GM23338 (cell line): Measurements from ENCODE around the gene FRYL. TPM values are rescaled to one million over a fixed set of nuclear protein-coding genes. Genes with fewer than 3 reads are reported as not detected.

Experiments used
- ATAC-seq: fragments of 200-7000 bp; cut with Tn5 transposase; 3 replicates; pipeline ENCODE4 v1.9.1; 2020
- DNase-seq: peaks from one replicate; pipeline ENCODE4 v3.0.0-alpha.2; 2015; ENCODE audit warnings: low spot score
- H2AFZ ChIP-seq: fragments of 200-600 bp; sonication (generic); 2 replicates; pipeline ENCODE4 v1.8.0; 2016; ENCODE audit warnings: antibody characterized with exemption, mild to moderate bottlenecking, moderate library complexity
- H3F3A ChIP-seq: fragments of 200-600 bp; sonication (generic); replicated peaks from 2 replicates; pipeline ENCODE4 v1.8.0; 2017; ENCODE audit warnings: antibody characterized with exemption, mixed run types, low read depth
- H3K27ac ChIP-seq: fragments of 200-600 bp; sonication (generic); 2 replicates; pipeline ENCODE4 v1.6.1; 2016; ENCODE audit warnings: low read depth
- H3K27me3 ChIP-seq: fragments of 200-600 bp; sonication (generic); 2 replicates; pipeline ENCODE4 v1.8.0; 2016; ENCODE audit warnings: mild to moderate bottlenecking, mixed run types, moderate library complexity; ENCODE audit not compliant: insufficient read depth
- H3K36me3 ChIP-seq: fragments of 200-600 bp; sonication (generic); 2 replicates; pipeline ENCODE4 v1.8.0; 2016; ENCODE audit warnings: mild to moderate bottlenecking; ENCODE audit not compliant: insufficient read depth
- H3K4me1 ChIP-seq: fragments of 200-600 bp; sonication (generic); 2 replicates; pipeline ENCODE4 v1.8.0; 2016; ENCODE audit warnings: mild to moderate bottlenecking, moderate library complexity; ENCODE audit not compliant: insufficient read depth
- H3K4me2 ChIP-seq: fragments of 200-600 bp; sonication (generic); 2 replicates; pipeline ENCODE4 v1.7.1; 2017; ENCODE audit warnings: mixed run types
- H3K4me3 ChIP-seq: fragments of 200-600 bp; sonication (generic); 2 replicates; pipeline ENCODE4 v1.6.1; 2016; ENCODE audit warnings: mixed run types
- H3K79me2 ChIP-seq: fragments of 200-600 bp; sonication (generic); replicated peaks from 2 replicates; pipeline ENCODE4 v1.8.0; 2017; ENCODE audit warnings: mild to moderate bottlenecking; ENCODE audit not compliant: insufficient read depth
- H3K9me2 ChIP-seq: fragments of 200-600 bp; sonication (generic); 2 replicates; pipeline ENCODE4 v1.8.0; 2017; ENCODE audit not compliant: insufficient read depth
- H4K20me1 ChIP-seq: fragments of 200-600 bp; sonication (generic); replicated peaks from 2 replicates; pipeline ENCODE4 v1.8.0; 2017; ENCODE audit warnings: mild to moderate bottlenecking; ENCODE audit not compliant: insufficient read depth
- H3K27ac Mint-ChIP-seq: 2 replicates; pipeline ENCODE4 v1.8.0; 2020; ENCODE audit warnings: inconsistent platforms, mild to moderate bottlenecking, moderate library complexity, mixed read lengths
- H3K27me3 Mint-ChIP-seq: 3 replicates; pipeline ENCODE4 v1.8.0; 2022; ENCODE audit warnings: low read depth, mild to moderate bottlenecking, moderate library complexity, mixed read lengths, inconsistent platforms; ENCODE audit not compliant: insufficient read depth, poor library complexity
- H3K36me3 Mint-ChIP-seq: 3 replicates; pipeline ENCODE4 v1.8.0; 2021; ENCODE audit warnings: low read depth, mild to moderate bottlenecking, inconsistent platforms, moderate library complexity, mixed read lengths
- H3K4me1 Mint-ChIP-seq: 3 replicates; pipeline ENCODE4 v1.8.0; 2020; ENCODE audit warnings: mild to moderate bottlenecking, inconsistent platforms, mixed read lengths
- H3K4me3 Mint-ChIP-seq: 3 replicates; pipeline ENCODE4 v1.8.0; 2021; ENCODE audit warnings: moderate library complexity, mild to moderate bottlenecking, inconsistent platforms, mixed read lengths
- H3K9me3 Mint-ChIP-seq: 3 replicates; pipeline ENCODE4 v1.8.0; 2020; ENCODE audit warnings: moderate library complexity, mild to moderate bottlenecking, inconsistent platforms, mixed read lengths
- CREB1 ChIP-seq: fragments of 250-450 bp; sonication (Bioruptor Pico); IDR thresholded peaks from 2 replicates; pipeline ENCODE4 v1.5.0; 2020; ENCODE audit warnings: low read depth, mild to moderate bottlenecking, moderate library complexity
- CTCF ChIP-seq, 2 experiments: fragments of 200-600 bp in 1 of 2; sonication (generic) in 1 of 2; conservative IDR thresholded peaks; 2 replicates each; pipeline versions ENCODE4 v1.5.1 to v1.6.1; 2016 to 2017; ENCODE audit warnings: antibody characterized with exemption in 2 of 2, low read depth in 2 of 2, mild to moderate bottlenecking in 2 of 2, moderate library complexity in 1 of 2
- ETS1 ChIP-seq: IDR thresholded peaks from 2 replicates; pipeline ENCODE4 v1.6.1; 2016; ENCODE audit warnings: antibody characterized with exemption
- EZH2 ChIP-seq: fragments of 200-600 bp; sonication (generic); IDR thresholded peaks from one replicate; pipeline ENCODE4 v1.8.0; 2017; ENCODE audit warnings: antibody characterized with exemption, mild to moderate bottlenecking, low read depth; ENCODE audit not compliant: unreplicated experiment
- EZH2phosphoT487 ChIP-seq: fragments of 200-600 bp; sonication (generic); IDR thresholded peaks from one replicate; pipeline ENCODE4 v1.8.1; 2018; ENCODE audit warnings: antibody characterized with exemption; ENCODE audit not compliant: unreplicated experiment
- JUNB ChIP-seq: IDR thresholded peaks from one replicate; pipeline ENCODE4 v1.6.1; 2016; ENCODE audit warnings: antibody characterized with exemption; ENCODE audit not compliant: unreplicated experiment
- NANOG ChIP-seq: IDR thresholded peaks from 2 replicates; pipeline ENCODE4 v1.6.1; 2016; ENCODE audit warnings: antibody characterized with exemption, borderline replicate concordance
- POLR2AphosphoS5 ChIP-seq: IDR thresholded peaks from 2 replicates; pipeline ENCODE4 v1.6.1; 2016; ENCODE audit warnings: antibody characterized with exemption, low read depth
- REST ChIP-seq: IDR thresholded peaks from one replicate; pipeline ENCODE4 v1.6.1; 2018; ENCODE audit warnings: antibody characterized with exemption; ENCODE audit not compliant: unreplicated experiment
- STAT1 ChIP-seq: IDR thresholded peaks from one replicate; pipeline ENCODE4 v1.6.1; 2016; ENCODE audit warnings: antibody characterized with exemption; ENCODE audit not compliant: unreplicated experiment
- ZNF114 ChIP-seq: fragments of 250-450 bp; sonication (Bioruptor Pico); IDR thresholded peaks from 2 replicates; pipeline ENCODE4 v1.5.0; 2020; ENCODE audit warnings: mild to moderate bottlenecking, moderate library complexity
- ZNF331 ChIP-seq: fragments of 250-450 bp; sonication (Bioruptor Pico); IDR thresholded peaks from 2 replicates; pipeline ENCODE4 v1.5.0; 2020; ENCODE audit warnings: low read depth, mild to moderate bottlenecking, moderate library complexity
- ZNF462 ChIP-seq: fragments of 250-450 bp; sonication (Bioruptor Pico); IDR thresholded peaks from 2 replicates; pipeline ENCODE4 v1.5.0; 2020; ENCODE audit warnings: mild to moderate bottlenecking, moderate library complexity
- polyA plus RNA-seq: library from polyadenylated mRNA; unstranded; fragments of >200 nt; fragmentation: Nextera tagmentation; extraction: Ambion mirVana; gene quantifications from 2 replicates; pipeline ENCODE4 v1.2.1, GENCODE V29; 2016
- total RNA-seq: library from RNA; depleted of rRNA; stranded (reverse); fragments of >200 nt; shearing (Covaris generic); gene quantifications from 2 replicates; pipeline ENCODE4 v1.2.3, GENCODE V29; 2014

Gene FRYL
- total and polyA plus RNA-seq, 2 experiments from 2014 or later = 30.7 to 53.3 TPM

- Mint-ChIP-seq H3K36me3 (no peaks in the 10 kb centered on the region), H3K27me3 (peaks cover 2% of the 10 kb centered on the region), H3K4me1 (peaks cover 10% of the 10 kb centered on the region), H3K4me3 (no peak overlapping the region), H3K27ac (no peak overlapping the region), H3K9me3 (no peaks in the 10 kb centered on the region)
- Histone ChIP-seq H3K27ac (no peak overlapping the region), H4K20me1 (no peaks in the 10 kb centered on the region), H3K27me3 (no peaks in the 10 kb centered on the region), H3K36me3 (no peaks in the 10 kb centered on the region), H3K4me2 (no peak overlapping the region), H3K9me2 (no peaks in the 10 kb centered on the region), H2AFZ (no peak overlapping the region), H3K79me2 (no peaks in the 10 kb centered on the region), H3K4me3 (no peak overlapping the region), H3F3A (no peaks in the 10 kb centered on the region), H3K4me1 (peaks cover 15% of the 10 kb centered on the region; the same call in 1 of the 2 replicates)
- TF ChIP-seq STAT1 = no peak
- TF ChIP-seq ZNF331 (CRISPR knock-in tag) = no peak
- TF ChIP-seq POLR2AphosphoS5 = no peak
- TF ChIP-seq ZNF114 (CRISPR knock-in tag) = no peak
- no peak for TF ChIP-seq EZH2phosphoT487
- no peak for TF ChIP-seq CTCF (conservative IDR thresholded peaks at IDR 0.05; ENCODE audit: low read depth in 2 of 2)
- no peak for TF ChIP-seq ZNF462 (CRISPR knock-in tag)
- no peak for TF ChIP-seq EZH2
- TF ChIP-seq JUNB = no peak
- no peak for TF ChIP-seq NANOG
- TF ChIP-seq REST = no peak
- no peak for TF ChIP-seq CREB1 (CRISPR knock-in tag)
- no peak for TF ChIP-seq ETS1
- DNase-seq = no peak
- ATAC-seq = no peak
Measured at GRCh38 chr4:48470137-48470536, 309.9 kb downstream of the FRYL start.
